Calu3 (cell line): Measurements from ENCODE around the gene PODXL2. TPM values are rescaled to one million over a fixed set of nuclear protein-coding genes. Genes with fewer than 3 reads are reported as not detected.
"Not testable (repeated sequence)": the region's sequence is repeated elsewhere in the genome, so short reads cannot be mapped to it uniquely, and the experiment has no call there.

Experiments used
- BruUV-seq: library from RNA; stranded (reverse); fragments of 400-500 nt; replicated peaks from 2 replicates; lab custom pipeline; 2021; lab: Mats Ljungman, UMichigan
- CTCF ChIA-PET: fragments of 300-600 bp; sonication (Branson Sonifier 250); formaldehyde crosslinking; loops from one replicate; lab custom pipeline; 2022; ENCODE audit warnings: antibody characterized with exemption; lab: Charles Lee
- DNase-seq: peaks from one replicate; pipeline ENCODE4 v3.0.0; 2022
- H3K27ac Mint-ChIP-seq: one replicate; pipeline ENCODE4 v1.8.0; 2022; ENCODE audit warnings: mixed read lengths; ENCODE audit not compliant: unreplicated experiment
- H3K27me3 Mint-ChIP-seq: one replicate; pipeline ENCODE4 v1.8.0; 2022; ENCODE audit warnings: mixed read lengths; ENCODE audit not compliant: unreplicated experiment
- H3K36me3 Mint-ChIP-seq: one replicate; pipeline ENCODE4 v1.8.0; 2022; ENCODE audit warnings: mild to moderate bottlenecking, moderate library complexity, mixed read lengths; ENCODE audit not compliant: insufficient read depth, unreplicated experiment
- H3K4me1 Mint-ChIP-seq: one replicate; pipeline ENCODE4 v1.8.0; 2022; ENCODE audit warnings: mild to moderate bottlenecking, low read depth, mixed read lengths; ENCODE audit not compliant: unreplicated experiment
- H3K4me3 Mint-ChIP-seq: one replicate; pipeline ENCODE4 v1.8.0; 2022; ENCODE audit warnings: mild to moderate bottlenecking, low read depth, moderate library complexity, mixed read lengths; ENCODE audit not compliant: unreplicated experiment
- H3K9me3 Mint-ChIP-seq: one replicate; pipeline ENCODE4 v1.8.0; 2022; ENCODE audit warnings: low read depth, mixed read lengths; ENCODE audit not compliant: unreplicated experiment
- CTCF ChIP-seq: fragments of 200-600 bp; IDR thresholded peaks from one replicate; pipeline ENCODE4 v1.8.0; 2022; ENCODE audit warnings: antibody characterized with exemption; ENCODE audit not compliant: unreplicated experiment
- intact Hi-C: fragments of 100-400 bp; cut with micrococcal nuclease; formaldehyde crosslinking; loops from one replicate; pipeline ENCODE4 v1.10.0; 2022; ENCODE audit not compliant: unreplicated experiment
- total RNA-seq: library from RNA; stranded (reverse); gene quantifications from 2 replicates; pipeline ENCODE4 v1.2.3, GENCODE V29; 2022

The PODXL2 gene
- total RNA-seq, 1 experiment from 2014 or later, result 36.1 TPM

GRCh38 chr3:127604035-127604434 is 24.9 kb upstream of the PODXL2 start:
- Mint-ChIP-seq H3K36me3 (peaks cover 58% of the 10 kb centered on the region), H3K4me3 (no peak overlapping the region)
- CTCF ChIA-PET, result no interaction called here

GRCh38 chr3:127604546-127605165 is 24.3 kb upstream of the PODXL2 start:
- H3K27ac Mint-ChIP-seq, result no peak overlapping the region
- no peaks in the 10 kb centered on the region for H3K27me3 Mint-ChIP-seq
- peaks cover 3% of the 10 kb centered on the region for H3K4me1 Mint-ChIP-seq
- peaks cover 62% of the 10 kb centered on the region for H3K36me3 Mint-ChIP-seq
- intact Hi-C loops, result no loop called here
- BruUV-seq, result no TSS peak
- DNase-seq, result no peak
- CTCF ChIA-PET, result no interaction called here
- H3K4me3 Mint-ChIP-seq, result no peak overlapping the region
- TF ChIP-seq CTCF, result no peak
- no peaks in the 10 kb centered on the region for H3K9me3 Mint-ChIP-seq

More at GRCh38 chr3:127604035-127604434, 24.9 kb upstream of the PODXL2 start:
- no peaks in the 10 kb centered on the region for H3K9me3 Mint-ChIP-seq
- intact Hi-C loops, result no loop called here
- no peak for TF ChIP-seq CTCF
- H3K27ac Mint-ChIP-seq, result no peak overlapping the region
- H3K27me3 Mint-ChIP-seq, result no peaks in the 10 kb centered on the region
- DNase-seq, result no peak
- no TSS peak for BruUV-seq
- H3K4me1 Mint-ChIP-seq, result peaks cover 9% of the 10 kb centered on the region

- H3K9me3 Mint-ChIP-seq, H3K4me3 Mint-ChIP-seq, H3K4me1 Mint-ChIP-seq, intact Hi-C loops, BruUV-seq, DNase-seq, H3K27me3 Mint-ChIP-seq: not testable (repeated sequence)
- CTCF ChIA-PET, result interaction anchor here (0.6 to 0.7 kb wide), 2 partner anchors 21 to 1039 kb away, joined by 3 to 5 read pairs; no protein-coding TSS in a partner anchor
- Mint-ChIP-seq H3K27ac (peak overlapping the region; percentile 25), H3K36me3 (peaks cover 65% of the 10 kb centered on the region)
Measured at GRCh38 chr3:127605547-127605946, 23.4 kb upstream of the PODXL2 start.

GRCh38 chr3:127606086-127606805 is 22.7 kb upstream of the PODXL2 start:
- H3K9me3 Mint-ChIP-seq, result no peaks in the 10 kb centered on the region
- no peaks in the 10 kb centered on the region for H3K27me3 Mint-ChIP-seq
- H3K4me1 Mint-ChIP-seq, result peaks cover 8% of the 10 kb centered on the region
- CTCF ChIA-PET, result no interaction called here
- TF ChIP-seq CTCF, result no peak
- no TSS peak for BruUV-seq
- peaks cover 68% of the 10 kb centered on the region for H3K36me3 Mint-ChIP-seq
- peak overlapping the region; percentile 25 for H3K27ac Mint-ChIP-seq
- DNase-seq, result no peak
- intact Hi-C loops, result no loop called here
- no peak overlapping the region for H3K4me3 Mint-ChIP-seq
